ENCODE measurements around the gene NRG4.

Gene NRG4

GRCh38 chr15:75961331-75961730, 50.9 kb downstream of the NRG4 start:
- H3K36me3 ChIP-seq (ENCODE audit: control insufficient read depth, insufficient read depth, low read length): no peaks in the 10 kb centered on the region
- no peaks in the 10 kb centered on the region for H3K27me3 ChIP-seq (replicated peaks; ENCODE audit: control insufficient read depth, insufficient read depth, low read length, poor library complexity, severe bottlenecking)
- H3K4me3 ChIP-seq (ENCODE audit: insufficient read depth, low read depth, low read length, poor library complexity, severe bottlenecking): no peak overlapping the region
- H3K4me1 ChIP-seq (ENCODE audit: control insufficient read depth, insufficient read depth, low read length, poor library complexity, severe bottlenecking): no peaks in the 10 kb centered on the region
- H3K9me3 ChIP-seq (ENCODE audit: control insufficient read depth, low read length): no peaks in the 10 kb centered on the region
- no peak overlapping the region for H3K27ac ChIP-seq (ENCODE audit: insufficient read depth, low read length, poor library complexity, severe bottlenecking)
- no peak for DNase-seq

DNA sequence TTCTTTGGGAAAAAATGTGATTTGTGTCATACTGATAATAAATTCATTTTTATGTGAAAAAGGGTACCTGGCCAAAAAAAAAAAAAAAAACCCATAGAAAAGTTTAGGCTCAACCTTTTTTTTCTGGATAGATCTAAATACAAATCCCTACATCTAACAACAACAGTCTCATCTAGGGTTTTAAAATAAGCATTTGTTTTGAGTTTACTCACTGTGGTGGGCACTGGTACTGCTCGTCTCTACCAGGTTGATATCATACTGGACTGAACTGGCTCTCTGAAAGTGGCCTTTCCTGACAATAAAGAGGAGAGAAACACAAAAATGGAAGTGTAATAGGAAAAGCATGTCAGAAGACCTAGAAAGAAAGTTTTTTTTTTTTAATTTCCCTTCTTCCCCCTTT, 56.5 kb downstream of the NRG4 start:
- Histone ChIP-seq H3K4me3 (ENCODE audit: insufficient read depth, low read depth, low read length, poor library complexity, severe bottlenecking) (no peak overlapping the region), H3K36me3 (ENCODE audit: control insufficient read depth, insufficient read depth, low read length) (no peaks in the 10 kb centered on the region), H3K9me3 (ENCODE audit: control insufficient read depth, low read length) (no peaks in the 10 kb centered on the region), H3K27ac (ENCODE audit: insufficient read depth, low read length, poor library complexity, severe bottlenecking) (no peak overlapping the region), H3K27me3 (replicated peaks; ENCODE audit: control insufficient read depth, insufficient read depth, low read length, poor library complexity, severe bottlenecking) (no peaks in the 10 kb centered on the region), H3K4me1 (ENCODE audit: control insufficient read depth, insufficient read depth, low read length, poor library complexity, severe bottlenecking) (no peaks in the 10 kb centered on the region)
- DNase-seq: no peak

- no peaks in the 10 kb centered on the region for H3K36me3 ChIP-seq (ENCODE audit: control insufficient read depth, insufficient read depth, low read length)
- H3K9me3 ChIP-seq (ENCODE audit: control insufficient read depth, low read length): no peaks in the 10 kb centered on the region
- H3K4me1 ChIP-seq (ENCODE audit: control insufficient read depth, insufficient read depth, low read length, poor library complexity, severe bottlenecking): no peaks in the 10 kb centered on the region
- no peak overlapping the region for H3K27ac ChIP-seq (ENCODE audit: insufficient read depth, low read length, poor library complexity, severe bottlenecking)
- no peak overlapping the region for H3K4me3 ChIP-seq (ENCODE audit: insufficient read depth, low read depth, low read length, poor library complexity, severe bottlenecking)
- no peak for DNase-seq
- H3K27me3 ChIP-seq (replicated peaks; ENCODE audit: control insufficient read depth, insufficient read depth, low read length, poor library complexity, severe bottlenecking): no peaks in the 10 kb centered on the region
Observed at GRCh38 chr15:75952525-75952924, 59.7 kb downstream of the NRG4 start.

DNA sequence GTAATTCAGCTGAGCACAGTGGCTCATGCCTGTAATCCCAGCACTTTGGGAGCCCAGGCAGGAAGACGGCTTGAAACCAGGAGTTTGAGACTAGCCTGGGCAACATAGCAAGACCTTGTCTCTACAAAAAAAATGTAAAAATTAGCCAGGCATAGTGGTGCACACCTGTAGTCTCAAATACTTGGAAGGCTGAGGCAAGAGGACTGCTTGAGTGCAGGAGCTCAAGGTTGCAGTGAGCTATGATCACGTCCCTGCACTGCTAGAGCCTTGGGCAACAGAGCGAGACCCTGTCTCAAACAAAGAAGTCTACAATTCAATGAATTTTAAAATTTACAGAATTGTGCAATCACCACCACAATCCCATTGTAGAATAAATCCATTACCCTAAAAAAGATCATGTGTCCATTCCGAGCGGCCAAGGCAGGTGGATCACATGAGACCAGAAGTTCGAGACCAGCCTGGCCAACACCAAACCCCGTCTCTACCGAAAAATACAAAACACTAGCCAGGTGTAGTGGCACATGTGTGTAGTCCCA, 63.4 kb downstream of the NRG4 start:
- Histone ChIP-seq H3K9me3 (ENCODE audit: control insufficient read depth, low read length) (no peaks in the 10 kb centered on the region), H3K4me3 (ENCODE audit: insufficient read depth, low read depth, low read length, poor library complexity, severe bottlenecking) (no peak overlapping the region), H3K27me3 (replicated peaks; ENCODE audit: control insufficient read depth, insufficient read depth, low read length, poor library complexity, severe bottlenecking) (no peaks in the 10 kb centered on the region), H3K36me3 (ENCODE audit: control insufficient read depth, insufficient read depth, low read length) (no peaks in the 10 kb centered on the region), H3K27ac (ENCODE audit: insufficient read depth, low read length, poor library complexity, severe bottlenecking) (no peak overlapping the region), H3K4me1 (ENCODE audit: control insufficient read depth, insufficient read depth, low read length, poor library complexity, severe bottlenecking) (no peaks in the 10 kb centered on the region)
- DNase-seq: no peak

GRCh38 chr15:75947092-75947491, 65.1 kb downstream of the NRG4 start:
- no peaks in the 10 kb centered on the region for H3K27me3 ChIP-seq (replicated peaks; ENCODE audit: control insufficient read depth, insufficient read depth, low read length, poor library complexity, severe bottlenecking)
- H3K27ac ChIP-seq (ENCODE audit: insufficient read depth, low read length, poor library complexity, severe bottlenecking): no peak overlapping the region
- H3K4me3 ChIP-seq (ENCODE audit: insufficient read depth, low read depth, low read length, poor library complexity, severe bottlenecking): no peak overlapping the region
- no peaks in the 10 kb centered on the region for H3K9me3 ChIP-seq (ENCODE audit: control insufficient read depth, low read length)
- H3K36me3 ChIP-seq (ENCODE audit: control insufficient read depth, insufficient read depth, low read length): no peaks in the 10 kb centered on the region
- no peak for DNase-seq
- H3K4me1 ChIP-seq (ENCODE audit: control insufficient read depth, insufficient read depth, low read length, poor library complexity, severe bottlenecking): no peaks in the 10 kb centered on the region

DNA sequence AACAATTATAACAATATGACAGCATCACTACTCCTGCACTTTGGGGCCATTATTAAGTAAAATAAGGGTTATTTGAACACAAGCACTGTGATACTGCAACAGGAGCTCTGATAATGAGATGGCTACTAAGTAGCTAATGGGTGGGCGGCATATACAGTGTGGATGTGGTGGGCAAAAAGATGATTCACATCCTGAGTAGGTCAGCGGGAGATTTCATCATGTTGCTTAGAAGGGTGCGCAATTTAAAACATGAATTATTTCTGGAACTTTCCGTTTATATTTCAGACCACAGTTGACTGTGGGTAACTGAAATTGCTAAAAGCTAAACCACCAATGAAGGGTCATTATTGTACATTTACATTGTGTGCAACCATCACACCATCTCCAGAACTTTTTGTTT, 66.3 kb downstream of the NRG4 start:
- H3K27me3 ChIP-seq (replicated peaks; ENCODE audit: control insufficient read depth, insufficient read depth, low read length, poor library complexity, severe bottlenecking): no peaks in the 10 kb centered on the region
- no peak overlapping the region for H3K4me3 ChIP-seq (ENCODE audit: insufficient read depth, low read depth, low read length, poor library complexity, severe bottlenecking)
- H3K36me3 ChIP-seq (ENCODE audit: control insufficient read depth, insufficient read depth, low read length): no peaks in the 10 kb centered on the region
- no peak for DNase-seq
- no peaks in the 10 kb centered on the region for H3K4me1 ChIP-seq (ENCODE audit: control insufficient read depth, insufficient read depth, low read length, poor library complexity, severe bottlenecking)
- H3K27ac ChIP-seq (ENCODE audit: insufficient read depth, low read length, poor library complexity, severe bottlenecking): no peak overlapping the region
- H3K9me3 ChIP-seq (ENCODE audit: control insufficient read depth, low read length): no peaks in the 10 kb centered on the region

GRCh38 chr15:75943713-75944215, 68.5 kb downstream of the NRG4 start:
- Histone ChIP-seq H3K4me3 (ENCODE audit: insufficient read depth, low read depth, low read length, poor library complexity, severe bottlenecking) (no peak overlapping the region), H3K27me3 (replicated peaks; ENCODE audit: control insufficient read depth, insufficient read depth, low read length, poor library complexity, severe bottlenecking) (no peaks in the 10 kb centered on the region), H3K9me3 (ENCODE audit: control insufficient read depth, low read length) (no peaks in the 10 kb centered on the region), H3K4me1 (ENCODE audit: control insufficient read depth, insufficient read depth, low read length, poor library complexity, severe bottlenecking) (no peaks in the 10 kb centered on the region), H3K27ac (ENCODE audit: insufficient read depth, low read length, poor library complexity, severe bottlenecking) (no peak overlapping the region), H3K36me3 (ENCODE audit: control insufficient read depth, insufficient read depth, low read length) (no peaks in the 10 kb centered on the region)
- no peak for DNase-seq

- Histone ChIP-seq H3K36me3 (ENCODE audit: control insufficient read depth, insufficient read depth, low read length) (no peaks in the 10 kb centered on the region), H3K4me1 (ENCODE audit: control insufficient read depth, insufficient read depth, low read length, poor library complexity, severe bottlenecking) (no peaks in the 10 kb centered on the region), H3K9me3 (ENCODE audit: control insufficient read depth, low read length) (no peaks in the 10 kb centered on the region), H3K4me3 (ENCODE audit: insufficient read depth, low read depth, low read length, poor library complexity, severe bottlenecking) (no peak overlapping the region), H3K27me3 (replicated peaks; ENCODE audit: control insufficient read depth, insufficient read depth, low read length, poor library complexity, severe bottlenecking) (no peaks in the 10 kb centered on the region), H3K27ac (ENCODE audit: insufficient read depth, low read length, poor library complexity, severe bottlenecking) (no peak overlapping the region)
- no peak for DNase-seq
Observed at GRCh38 chr15:75943246-75943645, 69.0 kb downstream of the NRG4 start.

DNA sequence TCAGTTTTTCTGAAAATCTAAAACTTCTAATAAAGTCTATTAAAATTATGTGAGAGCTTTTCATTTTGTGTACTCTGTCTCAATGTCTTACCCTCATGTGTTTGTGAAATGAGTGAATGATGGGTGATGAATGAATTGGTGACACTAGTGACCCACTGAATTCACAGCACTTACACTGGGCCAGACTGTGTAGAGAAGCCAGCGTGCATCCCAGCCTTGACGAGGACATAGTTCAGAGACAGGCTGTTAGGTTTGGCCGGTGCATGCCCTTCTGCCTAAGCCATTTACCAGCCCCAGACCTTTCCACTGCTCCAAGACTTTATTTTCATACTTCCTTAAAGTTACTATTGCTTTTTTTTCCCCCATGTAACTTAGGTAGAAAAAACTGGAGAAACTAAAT, 69.8 kb downstream of the NRG4 start:
- Histone ChIP-seq H3K4me3 (ENCODE audit: insufficient read depth, low read depth, low read length, poor library complexity, severe bottlenecking) (no peak overlapping the region), H3K9me3 (ENCODE audit: control insufficient read depth, low read length) (no peaks in the 10 kb centered on the region), H3K27ac (ENCODE audit: insufficient read depth, low read length, poor library complexity, severe bottlenecking) (no peak overlapping the region), H3K36me3 (ENCODE audit: control insufficient read depth, insufficient read depth, low read length) (no peaks in the 10 kb centered on the region), H3K27me3 (replicated peaks; ENCODE audit: control insufficient read depth, insufficient read depth, low read length, poor library complexity, severe bottlenecking) (no peaks in the 10 kb centered on the region), H3K4me1 (ENCODE audit: control insufficient read depth, insufficient read depth, low read length, poor library complexity, severe bottlenecking) (no peaks in the 10 kb centered on the region)
- no peak for DNase-seq

- no peaks in the 10 kb centered on the region for H3K9me3 ChIP-seq (ENCODE audit: control insufficient read depth, low read length)
- H3K27me3 ChIP-seq (replicated peaks; ENCODE audit: control insufficient read depth, insufficient read depth, low read length, poor library complexity, severe bottlenecking): no peaks in the 10 kb centered on the region
- H3K4me1 ChIP-seq (ENCODE audit: control insufficient read depth, insufficient read depth, low read length, poor library complexity, severe bottlenecking): no peaks in the 10 kb centered on the region
- H3K4me3 ChIP-seq (ENCODE audit: insufficient read depth, low read depth, low read length, poor library complexity, severe bottlenecking): no peak overlapping the region
- H3K36me3 ChIP-seq (ENCODE audit: control insufficient read depth, insufficient read depth, low read length): peaks cover 30% of the 10 kb centered on the region
- no peak for DNase-seq
- H3K27ac ChIP-seq (ENCODE audit: insufficient read depth, low read length, poor library complexity, severe bottlenecking): no peak overlapping the region
Observed at GRCh38 chr15:75930866-75931265, 81.4 kb downstream of the NRG4 start.

Data from effector memory CD4-positive, alpha-beta T cell (primary cell).